Keratinocyte (primary cell): ENCODE data around the gene CSMD2.
A peak's percentile ranks its signal among the peaks of the same experiment; 100 is the strongest.

ENCODE experiments used
- CTCF ChIP-seq, 3 experiments: IDR thresholded peaks in 1 of 3; conservative IDR thresholded peaks in 1 of 3; optimal IDR thresholded peaks in 1 of 3; 2 replicates in 2 of 3; 3 replicates in 1 of 3; pipeline versions ENCODE3 to v1.5.1; 2011; ENCODE audit warnings: low read length in 3 of 3, mild to moderate bottlenecking in 3 of 3, moderate library complexity in 2 of 3, control low read depth in 1 of 3, inconsistent platforms in 1 of 3; ENCODE audit not compliant: insufficient read depth in 2 of 3; ENCODE audit errors: extremely low read depth in 1 of 3
- EZH2 ChIP-seq: IDR thresholded peaks from one replicate; pipeline ENCODE4 v1.6.1; 2012; ENCODE audit warnings: inconsistent platforms, mild to moderate bottlenecking, low read length, moderate library complexity

GRCh38 chr1:33470495-33471012, 694.5 kb downstream of the CSMD2 start:
- TF ChIP-seq CTCF (optimal IDR thresholded peaks at IDR 0.05 in 1 of 3, IDR thresholded peaks at IDR 0.05 in 1 of 3, conservative IDR thresholded peaks at IDR 0.05 in 1 of 3; ENCODE audit: extremely low read depth in 1 of 3, insufficient read depth in 2 of 3, low read length in 3 of 3) (peak; percentile 88 to 97 (median 91)), EZH2 (no peak)
